NB4 (cell line): Measurements from ENCODE around the gene MFN2.
"Not testable (repeated sequence)": the region's sequence is repeated elsewhere in the genome, so short reads cannot be mapped to it uniquely, and the experiment has no call there.

Experiments used
- MYC ChIP-seq: IDR thresholded peaks from 2 replicates; pipeline ENCODE4 v1.6.1; 2011; ENCODE audit warnings: low read depth, low read length
- POLR2A ChIP-seq: IDR thresholded peaks from 2 replicates; pipeline ENCODE4 v1.6.1; 2011; ENCODE audit warnings: mild to moderate bottlenecking; ENCODE audit not compliant: insufficient read length; ENCODE audit errors: extremely low read depth
- TF ChIP-seq, protein P1 (sequence below): IDR thresholded peaks from one replicate; pipeline ENCODE4 v1.5.1; 2012; ENCODE audit warnings: low read depth, low read length
- TF ChIP-seq, protein P2 (sequence below): IDR thresholded peaks from 2 replicates; pipeline ENCODE4 v1.6.1; 2011; ENCODE audit warnings: low read depth, low read length

DNA sequence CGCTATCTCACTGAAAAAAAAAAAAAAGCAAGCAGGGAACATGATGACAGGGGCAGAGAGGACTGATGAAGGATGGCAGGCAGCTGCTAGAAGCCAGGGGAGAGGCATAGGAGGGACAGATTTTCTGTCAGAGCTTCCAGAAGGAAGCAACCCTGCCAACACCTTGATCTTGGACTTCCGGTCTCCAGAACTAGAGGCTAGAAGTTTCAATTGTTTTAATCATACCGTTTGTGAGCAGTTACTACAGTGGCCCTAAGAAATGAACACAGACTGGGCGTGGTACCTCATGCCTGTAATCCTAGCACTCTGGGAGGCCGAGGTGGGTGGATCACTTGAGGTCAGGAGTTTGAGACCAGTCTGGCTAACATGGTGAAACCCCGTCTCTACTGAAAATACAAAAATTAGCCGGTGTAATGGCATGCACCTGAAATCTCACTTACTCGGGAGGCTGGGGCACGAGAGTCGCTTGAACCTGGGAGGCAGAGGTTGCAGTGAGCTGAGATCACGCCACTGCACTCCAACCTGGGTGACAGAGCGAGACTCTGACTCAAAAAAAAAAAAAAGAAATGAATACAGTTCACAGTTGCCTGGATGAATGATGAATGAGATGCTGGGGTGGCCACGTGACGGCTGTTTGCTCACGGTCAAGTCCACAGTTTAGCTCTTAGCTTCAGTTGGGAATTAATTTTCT is 64.1 kb downstream of the MFN2 start:
- TF ChIP-seq, protein P1, sequence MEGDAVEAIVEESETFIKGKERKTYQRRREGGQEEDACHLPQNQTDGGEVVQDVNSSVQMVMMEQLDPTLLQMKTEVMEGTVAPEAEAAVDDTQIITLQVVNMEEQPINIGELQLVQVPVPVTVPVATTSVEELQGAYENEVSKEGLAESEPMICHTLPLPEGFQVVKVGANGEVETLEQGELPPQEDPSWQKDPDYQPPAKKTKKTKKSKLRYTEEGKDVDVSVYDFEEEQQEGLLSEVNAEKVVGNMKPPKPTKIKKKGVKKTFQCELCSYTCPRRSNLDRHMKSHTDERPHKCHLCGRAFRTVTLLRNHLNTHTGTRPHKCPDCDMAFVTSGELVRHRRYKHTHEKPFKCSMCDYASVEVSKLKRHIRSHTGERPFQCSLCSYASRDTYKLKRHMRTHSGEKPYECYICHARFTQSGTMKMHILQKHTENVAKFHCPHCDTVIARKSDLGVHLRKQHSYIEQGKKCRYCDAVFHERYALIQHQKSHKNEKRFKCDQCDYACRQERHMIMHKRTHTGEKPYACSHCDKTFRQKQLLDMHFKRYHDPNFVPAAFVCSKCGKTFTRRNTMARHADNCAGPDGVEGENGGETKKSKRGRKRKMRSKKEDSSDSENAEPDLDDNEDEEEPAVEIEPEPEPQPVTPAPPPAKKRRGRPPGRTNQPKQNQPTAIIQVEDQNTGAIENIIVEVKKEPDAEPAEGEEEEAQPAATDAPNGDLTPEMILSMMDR = not testable (repeated sequence)
- not testable (repeated sequence) for TF ChIP-seq POLR2A, MYC
- TF ChIP-seq, protein P2, sequence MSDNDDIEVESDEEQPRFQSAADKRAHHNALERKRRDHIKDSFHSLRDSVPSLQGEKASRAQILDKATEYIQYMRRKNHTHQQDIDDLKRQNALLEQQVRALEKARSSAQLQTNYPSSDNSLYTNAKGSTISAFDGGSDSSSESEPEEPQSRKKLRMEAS = not testable (repeated sequence)
